Fibroblast of villous mesenchyme (primary cell): ENCODE data around the gene LILRB2. TPM values are rescaled to one million over a fixed set of nuclear protein-coding genes. Genes with fewer than 3 reads are reported as not detected.
"Not testable (repeated sequence)": the region's sequence is repeated elsewhere in the genome, so short reads cannot be mapped to it uniquely, and the experiment has no call there.

ENCODE experiments used
- DNase-seq: peaks from one replicate; pipeline ENCODE4 v3.0.0-alpha.2; 2010; ENCODE audit warnings: low read depth
- H3K4me3 ChIP-seq: 2 replicates; pipeline ENCODE4 v1.5.1; 2011; ENCODE audit warnings: low read depth, mild to moderate bottlenecking, low read length
- CTCF ChIP-seq: IDR thresholded peaks from 2 replicates; pipeline ENCODE4 v1.5.1; 2012; ENCODE audit warnings: low read depth, mild to moderate bottlenecking, low read length; ENCODE audit not compliant: insufficient read depth
- total RNA-seq: library from RNA; depleted of rRNA; stranded (reverse); fragments of >200 nt; gene quantifications from 2 replicates; pipeline ENCODE4 v1.2.3, GENCODE V29; 2012

LILRB2 gene
- total RNA-seq, 1 donor, result not detected

- TF ChIP-seq CTCF, result no peak
- no peak for DNase-seq
- H3K4me3 ChIP-seq, result no peak overlapping the region
These were observed 28.1 kb downstream of the LILRB2 start for GRCh38 chr19:54252845-54253244.

- TF ChIP-seq CTCF, result no peak
- no peak for DNase-seq
- H3K4me3 ChIP-seq, result no peak overlapping the region
These were observed 28.7 kb downstream of the LILRB2 start for GRCh38 chr19:54252243-54252642.

- DNase-seq, result no peak
- H3K4me3 ChIP-seq, result no peak overlapping the region
- TF ChIP-seq CTCF, result no peak
These were observed 32.8 kb downstream of the LILRB2 start for GRCh38 chr19:54248016-54248601.

- no peak overlapping the region for H3K4me3 ChIP-seq
- no peak for TF ChIP-seq CTCF
- no peak for DNase-seq
These were observed 33.6 kb downstream of the LILRB2 start for GRCh38 chr19:54247106-54247930.

GRCh38 chr19:54245936-54246335 lies 35.0 kb downstream of the LILRB2 start:
- DNase-seq, result no peak
- H3K4me3 ChIP-seq, result no peak overlapping the region
- no peak for TF ChIP-seq CTCF

- not testable (repeated sequence) for H3K4me3 ChIP-seq, DNase-seq
These were observed 37.1 kb downstream of the LILRB2 start for GRCh38 chr19:54243809-54244208.

GRCh38 chr19:54242646-54243045 lies 38.3 kb downstream of the LILRB2 start, which contains the start of gene LILRA6:
TSS of gene LILRA6 (minus strand) at chr19:54242790.
- not testable (repeated sequence) for H3K4me3 ChIP-seq, DNase-seq

GRCh38 chr19:54242234-54242633 lies 38.7 kb downstream of the LILRB2 start:
- H3K4me3 ChIP-seq, DNase-seq: not testable (repeated sequence)

- not testable (repeated sequence) for H3K4me3 ChIP-seq, DNase-seq
These were observed 40.3 kb downstream of the LILRB2 start for GRCh38 chr19:54240372-54241336.

- not testable (repeated sequence) for DNase-seq, H3K4me3 ChIP-seq
These were observed 41.2 kb downstream of the LILRB2 start for GRCh38 chr19:54239491-54240371.
